ENCODE data around the gene ABHD8. TPM values are rescaled to one million over a fixed set of nuclear protein-coding genes. Genes with fewer than 3 reads are reported as not detected.

The ABHD8 gene
- total RNA-seq, 2 donors from 2014 or later = 11.8 to 15.8 TPM

DNA sequence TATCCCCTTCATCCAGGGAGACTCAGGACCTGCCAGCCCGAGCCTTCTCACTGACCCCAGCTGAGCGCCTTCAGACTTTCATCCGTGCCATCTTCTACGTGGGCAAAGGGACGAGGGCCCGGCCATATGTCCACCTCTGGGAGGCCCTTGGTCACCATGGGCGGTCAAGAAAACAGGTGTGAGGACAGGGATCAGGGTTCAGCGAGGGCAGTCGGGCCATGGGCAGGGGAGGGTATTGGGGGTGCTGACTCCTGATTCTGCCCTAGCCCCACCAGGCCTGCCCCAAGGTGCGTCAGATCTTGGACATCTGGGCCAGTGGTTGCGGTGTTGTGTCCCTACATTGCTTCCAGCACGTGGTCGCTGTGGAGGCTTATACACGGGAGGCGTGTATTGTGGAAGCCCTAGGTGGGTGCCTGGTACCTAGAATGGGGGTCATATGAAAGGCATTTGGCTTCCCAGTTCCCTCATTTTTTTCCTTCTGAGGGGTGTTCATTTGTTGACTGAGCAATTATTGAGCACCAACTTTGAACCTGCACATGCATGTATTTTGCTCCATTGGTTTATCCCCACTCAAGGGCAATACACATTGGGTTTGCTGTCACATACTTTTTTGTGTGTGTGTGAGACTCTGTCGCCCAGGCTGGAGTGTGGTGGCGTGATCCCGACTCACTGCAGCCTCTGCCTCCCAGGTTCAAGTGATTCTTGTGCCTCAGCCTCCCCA lies 17.6 kb downstream of the ABHD8 start:
- Histone ChIP-seq H3K9me3 (no peaks in the 10 kb centered on the region), H3K4me3 (no peak overlapping the region), H3K27me3 (peaks cover 6 to 8% of the 10 kb centered on the region in 2 donors), H3K36me3 (no peaks in the 10 kb centered on the region), H3K27ac (no peak overlapping the region), H3K4me1 (peaks cover 0 to 24% of the 10 kb centered on the region in 2 donors)
- no peak for DNase-seq (ENCODE audit: low spot score)
- TF ChIP-seq, protein P1, sequence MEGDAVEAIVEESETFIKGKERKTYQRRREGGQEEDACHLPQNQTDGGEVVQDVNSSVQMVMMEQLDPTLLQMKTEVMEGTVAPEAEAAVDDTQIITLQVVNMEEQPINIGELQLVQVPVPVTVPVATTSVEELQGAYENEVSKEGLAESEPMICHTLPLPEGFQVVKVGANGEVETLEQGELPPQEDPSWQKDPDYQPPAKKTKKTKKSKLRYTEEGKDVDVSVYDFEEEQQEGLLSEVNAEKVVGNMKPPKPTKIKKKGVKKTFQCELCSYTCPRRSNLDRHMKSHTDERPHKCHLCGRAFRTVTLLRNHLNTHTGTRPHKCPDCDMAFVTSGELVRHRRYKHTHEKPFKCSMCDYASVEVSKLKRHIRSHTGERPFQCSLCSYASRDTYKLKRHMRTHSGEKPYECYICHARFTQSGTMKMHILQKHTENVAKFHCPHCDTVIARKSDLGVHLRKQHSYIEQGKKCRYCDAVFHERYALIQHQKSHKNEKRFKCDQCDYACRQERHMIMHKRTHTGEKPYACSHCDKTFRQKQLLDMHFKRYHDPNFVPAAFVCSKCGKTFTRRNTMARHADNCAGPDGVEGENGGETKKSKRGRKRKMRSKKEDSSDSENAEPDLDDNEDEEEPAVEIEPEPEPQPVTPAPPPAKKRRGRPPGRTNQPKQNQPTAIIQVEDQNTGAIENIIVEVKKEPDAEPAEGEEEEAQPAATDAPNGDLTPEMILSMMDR (IDR thresholded peaks at IDR 0.05) = no peak

DNA sequence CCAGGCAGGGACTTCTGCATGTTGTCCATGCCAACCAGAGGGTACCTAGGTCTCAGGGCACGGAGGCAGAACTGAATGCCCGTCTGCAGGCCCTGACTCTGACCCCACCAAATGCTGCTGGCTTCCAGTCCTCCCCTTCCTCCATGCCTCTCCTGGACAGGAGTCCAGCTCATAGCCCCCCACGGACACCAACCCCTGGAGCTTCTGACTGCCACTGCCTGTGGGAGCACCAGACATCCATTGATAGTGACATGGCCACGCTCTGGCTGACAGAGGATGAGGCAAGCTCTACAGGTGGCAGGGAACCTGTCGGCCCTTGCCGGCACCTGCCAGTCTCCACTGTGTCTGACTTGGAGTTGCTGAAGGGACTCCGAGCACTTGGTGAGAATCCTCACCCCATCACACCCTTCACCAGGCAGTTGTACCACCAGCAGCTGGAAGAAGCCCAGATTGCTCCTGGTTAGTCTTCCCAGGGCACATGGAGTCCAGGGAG lies 19.7 kb downstream of the ABHD8 start:
- no peak overlapping the region for H3K4me3 ChIP-seq
- no peak overlapping the region for H3K27ac ChIP-seq
- H3K36me3 ChIP-seq = peaks cover 5% of the 10 kb centered on the region
- H3K9me3 ChIP-seq = no peaks in the 10 kb centered on the region
- DNase-seq (ENCODE audit: low spot score) = no peak
- H3K4me1 ChIP-seq = peaks cover 0 to 17% of the 10 kb centered on the region in 2 donors
- H3K27me3 ChIP-seq = peaks cover 6 to 8% of the 10 kb centered on the region in 2 donors
- TF ChIP-seq, protein P1 (IDR thresholded peaks at IDR 0.05) = no peak

DNA sequence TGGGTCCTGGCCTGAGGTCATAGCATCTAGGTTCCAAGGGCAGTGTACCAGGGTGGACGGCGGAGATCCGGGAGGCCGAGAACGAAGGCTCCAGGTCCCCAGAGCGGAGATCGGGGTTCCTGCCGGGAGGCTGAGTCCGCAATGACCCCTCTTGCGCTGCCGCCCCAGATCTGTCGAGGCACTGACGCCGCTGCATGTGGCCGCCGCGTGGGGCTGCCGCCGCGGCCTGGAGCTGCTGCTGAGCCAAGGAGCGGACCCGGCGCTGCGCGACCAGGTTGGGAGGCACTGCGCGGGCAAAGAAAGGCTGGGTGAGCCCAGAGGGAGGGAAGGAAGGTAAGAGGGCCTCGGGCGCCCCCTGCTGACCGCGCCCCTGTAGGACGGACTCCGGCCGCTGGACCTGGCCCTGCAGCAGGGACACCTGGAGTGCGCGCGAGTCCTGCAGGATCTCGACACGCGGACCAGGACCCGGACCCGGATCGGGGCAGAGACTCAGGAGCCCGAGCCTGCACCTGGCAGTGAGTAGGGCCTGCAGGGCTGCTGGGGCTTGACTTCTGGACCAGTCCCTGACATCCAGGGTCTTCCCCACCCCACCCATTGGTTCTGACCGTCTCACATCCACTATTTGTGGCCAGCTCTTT lies 20.6 kb downstream of the ABHD8 start:
- Histone ChIP-seq H3K9me3 (no peaks in the 10 kb centered on the region), H3K4me1 (peaks cover 0 to 17% of the 10 kb centered on the region in 2 donors), H3K27me3 (peaks cover 6 to 8% of the 10 kb centered on the region in 2 donors), H3K27ac (no peak overlapping the region), H3K4me3 (peak overlapping the region in 1 of 2 donors; percentile 44), H3K36me3 (peaks cover 12% of the 10 kb centered on the region)
- peak; percentile 76 for DNase-seq (ENCODE audit: low spot score)
- TF ChIP-seq, protein P1 (IDR thresholded peaks at IDR 0.05) = peak; percentile 89 to 96

DNA sequence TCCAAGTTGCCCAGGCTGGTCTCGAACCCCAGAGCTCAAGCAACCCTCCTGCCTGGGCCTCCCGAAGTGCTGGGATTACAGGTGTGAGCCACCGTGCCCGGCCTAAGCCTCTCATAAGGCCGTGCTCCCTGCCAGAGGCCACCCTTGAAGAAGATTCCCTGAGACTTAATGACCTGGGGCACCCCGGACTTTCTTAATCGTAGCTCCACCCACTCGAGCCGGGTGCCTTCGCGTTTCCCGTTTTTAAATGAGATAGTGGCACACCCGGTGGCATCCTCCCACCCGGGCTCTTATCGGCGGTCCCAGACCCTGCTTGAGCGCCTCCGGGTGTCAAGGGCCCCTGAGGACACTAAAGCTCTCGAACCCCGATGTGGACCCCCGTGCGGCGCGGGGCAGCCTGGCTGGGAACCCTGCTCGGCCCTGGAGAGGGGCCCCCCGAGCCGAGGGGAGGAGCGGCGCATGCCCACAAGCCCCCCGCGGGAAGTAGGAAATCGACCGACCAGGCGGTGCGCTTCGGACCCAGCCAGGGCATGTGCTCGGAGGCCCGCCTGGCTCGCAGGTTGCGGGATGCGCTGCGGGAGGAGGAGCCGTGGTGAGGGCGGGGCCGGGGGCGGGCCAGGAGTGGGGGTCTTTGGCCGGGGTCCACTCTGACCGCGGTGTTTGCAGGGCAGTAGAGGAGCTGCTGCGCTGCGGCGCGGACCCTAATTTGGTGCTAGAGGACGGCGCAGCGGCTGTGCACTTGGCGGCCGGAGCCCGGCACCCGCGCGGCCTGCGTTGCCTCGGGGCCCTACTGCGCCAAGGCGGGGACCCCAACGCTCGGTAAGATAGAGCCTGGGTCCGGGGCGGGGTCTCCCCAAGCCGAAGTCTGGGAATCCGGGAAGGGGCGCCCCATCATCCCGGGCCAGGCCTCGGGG lies 21.6 kb downstream of the ABHD8 start, which contains the start of gene ANKLE1:
TSS of gene ANKLE1 (plus strand) at position 511 of the 914 bp plus-strand sequence. CDS start at position 531, 20 bp downstream.
- TF ChIP-seq, protein P1 (IDR thresholded peaks at IDR 0.05) = no peak
- H3K9me3 ChIP-seq = no peaks in the 10 kb centered on the region
- H3K27ac ChIP-seq = no peak within 1 kb of the TSS
- no peak for DNase-seq (ENCODE audit: low spot score)
- peak within 1 kb of the TSS in 1 of 2 donors; percentile 44 for H3K4me3 ChIP-seq
- peaks cover 6 to 8% of the 10 kb centered on the region in 2 donors for H3K27me3 ChIP-seq
- H3K4me1 ChIP-seq = peaks cover 0 to 17% of the 10 kb centered on the region in 2 donors
- peaks cover 22% of the 10 kb centered on the region for H3K36me3 ChIP-seq

DNA sequence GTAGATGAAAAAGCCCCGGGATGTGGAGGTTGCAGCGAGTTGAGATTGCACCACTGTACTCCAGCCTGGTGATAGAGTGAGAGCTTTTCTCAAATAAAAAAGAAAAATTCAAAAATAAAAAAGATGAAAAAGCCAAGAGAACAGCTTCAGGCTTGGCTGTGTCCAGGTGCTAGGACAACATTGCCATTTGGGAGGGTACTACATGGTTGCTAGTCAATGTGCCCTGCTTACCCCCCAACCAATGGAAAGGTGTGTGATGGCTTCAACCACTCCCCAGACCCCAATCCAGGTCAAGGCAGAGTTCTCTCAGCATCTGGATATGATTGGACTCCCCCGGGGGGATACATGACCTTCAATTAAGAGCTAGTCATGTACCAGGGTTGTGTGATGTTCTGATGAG lies 23.8 kb downstream of the ABHD8 start:
- Histone ChIP-seq H3K4me1 (peaks cover 0 to 17% of the 10 kb centered on the region in 2 donors), H3K4me3 (no peak overlapping the region), H3K9me3 (no peaks in the 10 kb centered on the region), H3K36me3 (peaks cover 39% of the 10 kb centered on the region), H3K27me3 (peaks cover 6 to 8% of the 10 kb centered on the region in 2 donors), H3K27ac (no peak overlapping the region)
- TF ChIP-seq, protein P1 (IDR thresholded peaks at IDR 0.05) = no peak
- DNase-seq (ENCODE audit: low spot score) = no peak
